Activated T-helper 1 cell treated with anti-CD3 and anti-CD28 coated beads, Interleukin-2, amount 50 U/mL, for 16 hours (primary cell): Measurements from ENCODE around the gene GRIK2.

ENCODE experiments used
- DNase-seq, 2 donors: peaks; one replicate each; pipeline ENCODE4 v3.0.0-alpha.2; 2020; ENCODE audit warnings: low read depth in 1 of 2, low spot score in 1 of 2

Gene GRIK2

DNA sequence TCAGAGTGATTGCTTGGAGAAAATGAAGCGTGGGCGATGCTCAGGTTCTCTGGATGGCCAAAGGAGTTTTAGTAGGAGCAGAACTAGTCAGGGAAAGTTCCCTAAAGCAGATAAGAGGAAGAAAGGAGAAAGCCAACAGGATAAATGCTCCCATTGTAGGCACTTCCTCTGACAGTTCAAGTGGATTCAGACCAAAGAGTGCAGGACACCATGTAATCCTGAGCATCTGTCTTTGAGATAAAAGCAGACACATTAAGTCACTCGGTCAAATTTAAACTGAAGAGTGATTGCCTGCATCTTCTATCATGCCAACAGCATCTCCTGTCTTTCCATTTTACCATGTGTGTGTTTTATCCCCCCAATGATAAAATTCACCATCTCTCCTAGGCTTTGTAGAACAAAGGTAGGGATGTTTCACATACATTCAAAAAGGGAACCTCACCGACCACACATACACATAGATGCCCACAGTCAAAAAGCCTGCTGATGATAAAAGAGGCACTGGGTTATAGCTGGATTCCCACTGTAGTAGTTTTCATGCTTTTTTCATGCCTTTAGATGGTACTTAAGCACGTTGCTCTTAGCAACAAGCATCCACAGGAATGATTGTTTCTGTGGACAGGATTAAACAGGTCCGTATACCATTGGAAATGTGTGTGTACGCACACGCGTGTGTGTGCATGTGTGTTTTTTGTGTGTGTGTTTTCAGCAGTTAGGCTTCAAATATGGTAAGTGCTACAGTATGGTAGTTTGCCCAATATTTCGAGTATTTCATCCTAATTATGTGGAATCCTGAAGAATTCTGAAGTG is 7.0 kb downstream of the GRIK2 start:
- DNase-seq, result no peak

DNA sequence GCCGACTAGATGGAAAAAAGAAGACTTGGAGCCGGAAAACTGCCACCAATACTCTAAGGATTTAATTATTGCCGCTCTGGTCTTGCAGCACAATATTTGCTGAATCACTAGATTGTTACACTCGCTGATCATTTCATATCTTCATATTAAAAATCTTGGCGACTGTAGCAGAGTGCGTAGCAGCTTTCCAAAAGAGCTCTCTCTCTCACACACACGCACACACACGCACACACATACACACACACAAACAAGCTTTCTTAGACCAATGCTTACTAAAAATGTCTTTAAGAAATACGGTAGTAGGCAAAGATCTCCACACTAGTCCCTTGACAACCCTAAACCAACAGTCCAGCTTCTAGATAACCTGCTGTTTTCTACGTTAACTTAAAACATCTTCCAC is 7.7 kb downstream of the GRIK2 start:
- DNase-seq, result no peak

DNA sequence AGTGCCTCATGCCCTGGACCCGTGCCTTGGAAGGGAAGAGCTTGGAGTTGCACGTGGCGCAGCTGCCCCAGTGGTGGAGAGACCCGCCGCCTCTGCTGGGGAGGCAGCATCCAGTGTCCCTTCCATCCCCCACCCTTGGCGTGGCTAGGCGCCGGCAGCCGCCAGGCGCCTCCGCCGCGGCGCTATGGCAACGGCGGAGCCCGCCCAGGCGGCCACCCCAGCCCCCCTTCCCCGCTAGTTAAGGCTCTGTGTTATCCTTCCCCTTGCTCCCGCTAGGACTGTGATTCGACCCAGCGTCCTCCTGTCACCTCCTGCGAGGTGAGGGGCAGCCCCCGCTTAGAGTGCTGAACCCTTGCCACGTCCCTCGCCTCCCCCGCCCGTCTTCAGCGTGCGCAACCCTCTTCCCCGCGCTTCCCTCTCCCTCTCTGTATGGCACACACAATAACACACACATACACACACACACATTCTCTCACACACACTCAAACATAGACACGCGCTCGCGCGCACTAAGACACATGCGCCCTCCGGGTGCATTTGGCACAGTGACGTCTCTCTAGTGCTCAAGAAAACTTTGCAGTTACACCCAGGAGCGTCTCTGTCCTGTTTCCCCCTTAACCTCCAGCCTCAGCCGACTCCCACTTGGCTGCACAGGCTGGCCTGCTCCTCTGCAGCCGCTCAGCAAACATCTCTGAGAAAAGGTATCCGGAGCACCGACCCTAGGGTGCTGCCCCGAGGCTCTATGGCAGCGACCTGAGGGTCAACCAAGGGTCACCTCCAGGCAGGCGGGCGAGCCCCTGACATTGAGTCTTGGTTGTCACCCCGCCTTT is 8.5 kb downstream of the GRIK2 start:
- DNase-seq, result no peak

GRCh38 chr6:101402622-101403031 is 9.1 kb downstream of the GRIK2 start:
- DNase-seq, result no peak

DNA sequence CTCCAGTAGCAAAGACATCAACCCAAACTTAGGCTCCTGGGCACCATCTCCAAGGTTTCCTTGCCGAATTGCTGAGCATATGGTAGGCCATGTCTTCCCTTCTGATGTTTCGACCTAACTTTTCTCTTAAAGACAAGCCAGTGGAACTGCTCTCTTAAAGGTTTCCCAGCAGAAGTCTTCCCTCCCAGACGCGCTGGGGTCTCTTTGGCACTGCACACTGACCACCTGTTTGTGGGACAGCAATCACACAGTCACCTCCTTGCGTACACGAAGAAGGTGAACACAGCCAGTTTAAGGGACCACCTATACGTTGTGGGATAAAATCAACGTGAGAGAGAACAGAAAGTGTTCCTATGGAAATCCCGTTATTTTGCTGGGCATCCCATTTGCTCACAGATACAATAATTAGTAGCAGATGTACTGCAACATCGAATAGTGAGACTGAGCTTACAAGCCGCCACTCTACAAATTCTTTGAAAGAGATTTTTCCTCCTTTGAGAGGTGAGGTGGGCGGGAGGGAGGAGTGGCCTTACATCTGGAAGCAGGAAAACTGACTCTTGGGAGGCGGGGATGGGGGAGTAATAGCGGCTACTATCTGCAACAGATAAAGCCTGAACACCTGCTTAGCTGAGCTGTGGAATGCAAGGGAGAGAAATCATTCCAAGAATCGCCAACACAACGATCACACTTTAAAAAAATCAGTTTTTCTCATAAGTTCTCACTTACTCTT is 9.9 kb downstream of the GRIK2 start:
- no peak for DNase-seq

- no peak for DNase-seq
Measured at GRCh38 chr6:101404775-101405174, 11.3 kb downstream of the GRIK2 start.

- no peak for DNase-seq
Measured at GRCh38 chr6:101413773-101414172, 20.3 kb downstream of the GRIK2 start.

GRCh38 chr6:101417900-101418299 is 24.4 kb downstream of the GRIK2 start:
- DNase-seq, result no peak

GRCh38 chr6:101422251-101422650 is 28.7 kb downstream of the GRIK2 start:
- no peak for DNase-seq

DNA sequence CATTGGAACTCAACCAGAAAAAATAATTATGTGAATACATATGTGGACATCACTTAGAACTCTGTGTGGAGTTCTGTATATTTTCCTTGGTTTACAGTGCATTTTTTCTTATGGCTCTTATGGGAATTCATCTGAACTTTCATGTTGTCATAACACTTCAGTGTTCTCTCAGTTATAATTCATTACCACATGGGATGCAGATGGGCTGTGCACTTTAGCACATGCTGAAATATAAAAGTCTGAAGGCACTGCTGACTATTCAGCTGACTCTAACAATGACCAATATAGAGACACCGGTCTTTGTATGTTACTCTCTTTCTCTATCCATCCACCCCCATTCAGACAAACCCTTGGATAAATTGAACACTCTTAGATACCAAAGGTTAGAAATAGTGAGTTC is 29.3 kb downstream of the GRIK2 start:
- no peak for DNase-seq

GRCh38 chr6:101429270-101429669 is 35.8 kb downstream of the GRIK2 start:
- no peak for DNase-seq

DNA sequence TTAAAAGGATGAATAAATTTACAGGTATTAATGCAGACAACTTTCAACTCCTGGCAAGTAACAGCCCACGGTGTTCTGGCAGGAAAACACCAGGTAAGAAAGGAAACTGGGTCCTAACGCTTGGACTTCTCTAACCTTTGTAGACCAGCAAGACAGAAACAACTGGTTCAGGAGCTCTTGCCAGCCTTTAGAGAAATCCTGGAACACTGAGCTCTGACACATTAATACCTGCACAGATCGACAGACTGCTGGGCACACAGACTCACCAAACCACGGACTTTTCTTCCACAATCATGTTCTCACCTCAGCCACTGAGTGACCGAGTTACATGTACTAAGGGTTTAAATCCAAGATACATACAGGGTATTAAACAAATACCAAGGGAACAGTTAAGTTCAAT is 36.3 kb downstream of the GRIK2 start:
- no peak for DNase-seq

- DNase-seq, result no peak
Measured at GRCh38 chr6:101433141-101433540, 39.6 kb downstream of the GRIK2 start.

DNA sequence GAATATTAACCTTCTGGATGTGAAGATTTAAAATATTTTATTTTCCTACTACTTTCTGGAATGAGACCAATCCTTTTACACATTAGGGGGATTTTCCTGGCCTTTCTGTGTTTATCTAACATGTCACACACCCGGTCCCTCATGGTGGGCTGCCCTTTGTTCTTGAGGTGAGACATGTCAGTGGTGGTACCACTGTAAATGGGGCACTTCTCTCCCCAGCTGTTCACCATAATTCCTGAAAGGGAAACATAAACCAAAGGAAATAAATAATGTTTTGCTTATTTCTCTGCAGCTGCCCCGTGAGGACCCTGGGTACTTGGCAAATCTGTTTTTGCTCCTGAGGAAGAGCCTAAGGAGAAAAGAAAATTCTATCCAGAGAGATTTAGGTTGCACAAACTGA is 41.1 kb downstream of the GRIK2 start:
- no peak for DNase-seq

GRCh38 chr6:101435038-101435437 is 41.5 kb downstream of the GRIK2 start:
- no peak for DNase-seq

DNA sequence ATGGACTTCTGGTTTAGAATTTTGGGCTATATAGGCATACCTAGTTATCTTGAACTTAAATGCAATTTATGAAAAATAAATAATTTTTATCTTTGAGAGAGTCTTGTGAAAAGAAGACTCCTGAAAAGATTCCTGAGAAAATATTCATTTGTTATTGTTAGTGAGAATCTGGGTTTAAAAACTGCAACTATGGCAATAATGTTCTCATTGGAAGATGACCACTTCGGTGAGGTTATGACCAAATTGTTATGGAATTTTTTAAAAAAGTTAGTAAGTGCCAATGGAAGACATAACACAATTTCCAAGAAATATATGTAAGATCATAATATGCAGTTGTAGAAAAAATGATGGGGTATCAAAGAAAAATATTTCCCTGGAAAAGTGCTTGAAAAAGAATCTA is 46.3 kb downstream of the GRIK2 start:
- DNase-seq, result no peak

- DNase-seq, result no peak
Measured at GRCh38 chr6:101443315-101443714, 49.8 kb downstream of the GRIK2 start.

DNA sequence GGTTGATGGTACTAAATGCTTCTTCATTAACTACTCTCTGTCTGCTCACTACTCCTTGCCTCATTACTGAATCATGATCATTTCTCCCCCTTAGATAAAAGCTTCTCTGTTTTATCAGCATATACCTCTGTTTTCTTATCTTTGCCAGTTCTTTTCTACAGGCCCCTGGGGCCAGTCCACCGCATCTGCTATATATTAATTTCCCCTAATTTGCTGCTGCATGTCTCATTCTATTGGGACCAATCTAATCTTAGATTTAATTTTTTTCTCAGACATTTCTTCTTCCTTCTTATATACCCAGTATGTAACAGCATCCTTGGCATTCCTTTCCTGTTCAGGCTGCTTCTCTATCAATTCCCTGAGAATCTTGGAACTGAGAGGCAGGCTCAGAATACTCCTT is 51.2 kb downstream of the GRIK2 start:
- no peak for DNase-seq

- no peak for DNase-seq
Measured at GRCh38 chr6:101445527-101445926, 52.0 kb downstream of the GRIK2 start.

DNA sequence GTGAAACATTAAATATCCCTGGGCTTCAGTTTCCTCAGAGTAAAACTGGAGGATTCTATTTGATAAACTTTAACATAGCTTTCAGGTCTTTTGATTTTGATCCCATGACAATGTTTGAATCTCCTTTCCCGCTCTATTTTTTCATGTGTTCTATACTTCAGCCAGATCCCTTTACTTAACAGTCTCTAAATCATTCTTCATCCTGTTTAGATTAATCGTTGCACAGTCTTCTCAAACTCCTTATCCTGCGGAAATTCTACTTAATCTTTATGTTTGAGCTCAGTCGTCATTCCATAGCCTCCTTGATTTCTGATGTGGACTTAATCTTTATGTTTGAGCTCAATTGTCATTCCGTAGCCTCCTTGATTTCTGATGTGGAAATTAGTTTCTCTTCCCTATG is 57.4 kb downstream of the GRIK2 start:
- no peak for DNase-seq

GRCh38 chr6:101451981-101452380 is 58.5 kb downstream of the GRIK2 start:
- no peak for DNase-seq

- DNase-seq, result no peak
Measured at GRCh38 chr6:101453221-101453620, 59.7 kb downstream of the GRIK2 start.
